ENCODE results near the gene UGT1A5. TPM values are rescaled to one million over a fixed set of nuclear protein-coding genes. Genes with fewer than 3 reads are reported as not detected.

Gene UGT1A5
- total and polyA plus RNA-seq, 12 donors = not detected

DNA sequence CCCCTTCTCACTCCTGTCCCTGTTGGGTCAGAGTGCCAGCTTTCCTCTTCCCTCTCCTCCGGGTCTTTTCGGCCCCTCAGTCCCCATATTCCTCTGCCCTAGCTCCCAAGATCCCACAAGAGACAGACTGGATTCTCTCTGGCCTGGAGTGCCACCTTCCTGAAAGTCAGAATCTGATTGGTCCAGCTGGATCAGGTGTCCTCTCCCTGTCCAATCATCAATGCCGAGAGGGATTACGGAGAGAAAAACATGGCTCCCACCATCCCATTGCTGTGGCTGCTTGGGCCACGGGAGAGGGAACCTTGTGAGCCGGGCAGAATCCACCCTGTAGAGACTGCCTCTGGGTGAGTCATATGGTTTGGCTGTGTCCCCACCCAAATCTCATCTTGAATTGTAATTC, 62.7 kb downstream of the UGT1A5 start:
- DNase-seq = no peak
- intact Hi-C loops (cut with DNase I) = no loop called here
- ATAC-seq = no peak
- Histone ChIP-seq H3K36me3 (no peaks in the 10 kb centered on the region), H3K4me3 (no peak overlapping the region), H3K4me1 (no peaks in the 10 kb centered on the region), H3K27me3 (peaks cover 0 to 19% (median 0%) of the 10 kb centered on the region in 7 donors), H3K9me3 (peaks cover 0 to 9% (median 0%) of the 10 kb centered on the region in 11 donors), H3K27ac (no peak overlapping the region)
- TF ChIP-seq, protein P1, sequence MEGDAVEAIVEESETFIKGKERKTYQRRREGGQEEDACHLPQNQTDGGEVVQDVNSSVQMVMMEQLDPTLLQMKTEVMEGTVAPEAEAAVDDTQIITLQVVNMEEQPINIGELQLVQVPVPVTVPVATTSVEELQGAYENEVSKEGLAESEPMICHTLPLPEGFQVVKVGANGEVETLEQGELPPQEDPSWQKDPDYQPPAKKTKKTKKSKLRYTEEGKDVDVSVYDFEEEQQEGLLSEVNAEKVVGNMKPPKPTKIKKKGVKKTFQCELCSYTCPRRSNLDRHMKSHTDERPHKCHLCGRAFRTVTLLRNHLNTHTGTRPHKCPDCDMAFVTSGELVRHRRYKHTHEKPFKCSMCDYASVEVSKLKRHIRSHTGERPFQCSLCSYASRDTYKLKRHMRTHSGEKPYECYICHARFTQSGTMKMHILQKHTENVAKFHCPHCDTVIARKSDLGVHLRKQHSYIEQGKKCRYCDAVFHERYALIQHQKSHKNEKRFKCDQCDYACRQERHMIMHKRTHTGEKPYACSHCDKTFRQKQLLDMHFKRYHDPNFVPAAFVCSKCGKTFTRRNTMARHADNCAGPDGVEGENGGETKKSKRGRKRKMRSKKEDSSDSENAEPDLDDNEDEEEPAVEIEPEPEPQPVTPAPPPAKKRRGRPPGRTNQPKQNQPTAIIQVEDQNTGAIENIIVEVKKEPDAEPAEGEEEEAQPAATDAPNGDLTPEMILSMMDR (IDR thresholded peaks at IDR 0.05) = no peak
- WGBS, 2 donors = 89 to 97% methylated on average over 6 of the region's 6 CpGs

DNA sequence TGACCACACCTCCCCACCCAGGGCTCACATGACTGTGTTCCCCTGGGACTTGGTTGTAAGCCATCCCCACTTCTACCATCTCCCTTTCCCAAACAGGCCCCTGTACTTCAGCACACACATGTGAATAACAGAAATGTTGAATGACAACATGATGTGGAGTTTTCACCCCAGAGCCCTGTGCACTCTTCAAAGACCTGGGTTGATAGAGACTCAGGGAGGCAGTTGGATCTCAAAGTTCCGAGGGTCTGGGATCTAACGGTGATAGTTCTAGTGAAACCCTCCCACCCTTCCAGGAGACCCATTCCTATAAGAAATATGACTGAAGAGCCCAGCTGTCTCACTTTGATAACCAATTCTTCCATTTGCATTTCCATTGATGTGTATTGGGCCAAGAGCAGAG, 65.3 kb downstream of the UGT1A5 start, which contains the start of gene MROH2A:
TSS of gene MROH2A (plus strand) at position 301 of the 400 bp plus-strand sequence. CDS start 1,029 bp downstream, outside the sequence.
- Histone ChIP-seq H3K27me3 (peaks cover 0 to 16% (median 0%) of the 10 kb centered on the region in 7 donors), H3K27ac (no peak within 1 kb of the TSS), H3K4me3 (no peak within 1 kb of the TSS), H3K4me1 (no peaks in the 10 kb centered on the region), H3K36me3 (no peaks in the 10 kb centered on the region), H3K9me3 (peaks cover 0 to 9% (median 0%) of the 10 kb centered on the region in 11 donors)
- intact Hi-C loops (cut with DNase I) = no loop called here
- DNase-seq = no peak
- ATAC-seq = no peak
- TF ChIP-seq, protein P1 (IDR thresholded peaks at IDR 0.05) = no peak
- WGBS, 2 donors = 76 to 83% methylated on average over 2 of the region's 2 CpGs

DNA sequence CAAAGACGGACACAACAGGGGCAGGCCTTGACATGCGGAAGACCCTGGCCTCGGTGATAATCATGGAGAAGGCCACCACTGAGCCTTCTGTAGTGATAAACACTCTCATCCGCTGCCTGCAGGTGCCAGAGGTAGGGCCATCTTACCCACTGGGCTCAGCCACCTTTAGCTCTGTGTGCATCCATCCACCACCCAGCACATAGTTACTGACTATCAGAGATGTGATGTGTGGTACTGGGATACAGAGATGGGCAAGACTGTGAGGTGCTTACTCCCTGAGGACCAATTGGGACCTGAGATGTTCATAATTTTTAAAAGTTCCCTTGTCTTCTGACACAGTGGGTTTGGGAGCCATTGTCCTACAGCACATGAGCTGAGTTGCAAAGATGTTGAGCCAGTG, 67.0 kb downstream of the UGT1A5 start:
- 86 to 89% methylated on average over 4 of the region's 4 CpGs for WGBS, 2 donors
- Histone ChIP-seq H3K36me3 (no peaks in the 10 kb centered on the region), H3K27me3 (peaks cover 0 to 21% (median 0%) of the 10 kb centered on the region in 7 donors), H3K4me1 (no peaks in the 10 kb centered on the region), H3K27ac (no peak overlapping the region), H3K9me3 (peaks cover 0 to 9% (median 0%) of the 10 kb centered on the region in 11 donors), H3K4me3 (no peak overlapping the region)
- TF ChIP-seq, protein P1 (IDR thresholded peaks at IDR 0.05) = no peak
- no peak for DNase-seq
- intact Hi-C loops (cut with DNase I) = no loop called here
- no peak for ATAC-seq

DNA sequence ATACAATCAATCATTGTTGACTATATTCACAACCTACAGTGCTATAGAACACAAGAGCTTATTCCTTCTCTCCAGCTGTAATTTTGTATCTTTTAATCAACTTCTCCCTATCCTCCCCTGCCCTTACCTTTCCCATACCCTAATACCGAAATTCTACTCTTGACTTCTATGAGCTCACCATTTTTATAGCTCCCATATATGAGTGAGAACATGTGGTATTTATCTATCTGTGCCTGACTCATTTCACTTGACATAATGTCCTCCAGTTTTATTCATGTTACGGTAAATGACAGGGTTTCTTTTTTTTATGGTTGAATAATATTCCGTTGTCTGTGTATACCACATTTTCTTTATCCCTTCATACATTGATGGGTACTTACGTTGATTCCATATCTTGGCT, 68.1 kb downstream of the UGT1A5 start:
- DNase-seq (no peak), ATAC-seq (no peak)
- WGBS, 2 donors = 87 to 90% methylated on average over 4 of the region's 4 CpGs
- H3K27ac ChIP-seq = no peak overlapping the region
- no peaks in the 10 kb centered on the region for H3K36me3 ChIP-seq
- TF ChIP-seq, protein P1 (IDR thresholded peaks at IDR 0.05) = no peak
- H3K4me1 ChIP-seq = no peaks in the 10 kb centered on the region
- H3K9me3 ChIP-seq = peaks cover 0 to 9% (median 0%) of the 10 kb centered on the region in 11 donors
- intact Hi-C loops (cut with DNase I) = no loop called here
- H3K27me3 ChIP-seq = peaks cover 0 to 21% (median 0%) of the 10 kb centered on the region in 7 donors
- no peak overlapping the region for H3K4me3 ChIP-seq
